Measurements from ENCODE around the gene ABTB1.

Gene ABTB1

GRCh38 chr3:127685708-127686511, 13.2 kb downstream of the ABTB1 start:
- TF ChIP-seq CTCF (IDR thresholded peaks at IDR 0.05; ENCODE audit: poor library complexity, severe bottlenecking), result no peak
- Histone ChIP-seq H3K9me3 (ENCODE audit: severe bottlenecking) (no peaks in the 10 kb centered on the region), H3K27me3 (ENCODE audit: insufficient read depth, poor library complexity, severe bottlenecking) (no peaks in the 10 kb centered on the region), H3K4me1 (ENCODE audit: insufficient read depth, poor library complexity, severe bottlenecking) (peaks cover 12% of the 10 kb centered on the region), H3K4me3 (ENCODE audit: severe bottlenecking) (no peak overlapping the region), H3K27ac (ENCODE audit: poor library complexity, severe bottlenecking) (no peak overlapping the region), H3K36me3 (ENCODE audit: low read depth) (no peaks in the 10 kb centered on the region)
- DNase-seq (ENCODE audit: low spot score) (no peak), ATAC-seq (ENCODE audit: low read depth) (no peak)

- no peak overlapping the region for H3K4me3 ChIP-seq (ENCODE audit: severe bottlenecking)
- no peaks in the 10 kb centered on the region for H3K27me3 ChIP-seq (ENCODE audit: insufficient read depth, poor library complexity, severe bottlenecking)
- no peaks in the 10 kb centered on the region for H3K9me3 ChIP-seq (ENCODE audit: severe bottlenecking)
- H3K27ac ChIP-seq (ENCODE audit: poor library complexity, severe bottlenecking), result no peak overlapping the region
- no peak for TF ChIP-seq CTCF (IDR thresholded peaks at IDR 0.05; ENCODE audit: poor library complexity, severe bottlenecking)
- peaks cover 15% of the 10 kb centered on the region for H3K4me1 ChIP-seq (ENCODE audit: insufficient read depth, poor library complexity, severe bottlenecking)
- ATAC-seq (ENCODE audit: low read depth), result no peak
- no peaks in the 10 kb centered on the region for H3K36me3 ChIP-seq (ENCODE audit: low read depth)
- no peak for DNase-seq (ENCODE audit: low spot score)
These were observed 13.8 kb downstream of the ABTB1 start for GRCh38 chr3:127686512-127686894.

GRCh38 chr3:127687228-127687737, 14.5 kb downstream of the ABTB1 start:
- no peaks in the 10 kb centered on the region for H3K9me3 ChIP-seq (ENCODE audit: severe bottlenecking)
- peaks cover 15% of the 10 kb centered on the region for H3K4me1 ChIP-seq (ENCODE audit: insufficient read depth, poor library complexity, severe bottlenecking)
- H3K27ac ChIP-seq (ENCODE audit: poor library complexity, severe bottlenecking), result no peak overlapping the region
- TF ChIP-seq CTCF (IDR thresholded peaks at IDR 0.05; ENCODE audit: poor library complexity, severe bottlenecking), result no peak
- DNase-seq (ENCODE audit: low spot score) (no peak), ATAC-seq (ENCODE audit: low read depth) (no peak)
- H3K27me3 ChIP-seq (ENCODE audit: insufficient read depth, poor library complexity, severe bottlenecking), result no peaks in the 10 kb centered on the region
- no peaks in the 10 kb centered on the region for H3K36me3 ChIP-seq (ENCODE audit: low read depth)
- no peak overlapping the region for H3K4me3 ChIP-seq (ENCODE audit: severe bottlenecking)

- H3K4me1 ChIP-seq (ENCODE audit: insufficient read depth, poor library complexity, severe bottlenecking), result peaks cover 15% of the 10 kb centered on the region
- ATAC-seq (ENCODE audit: low read depth), result no peak
These were observed 15.3 kb downstream of the ABTB1 start for GRCh38 chr3:127688022-127688415.

More at GRCh38 chr3:127688022-127688415, 15.3 kb downstream of the ABTB1 start:
- no peak for TF ChIP-seq CTCF (IDR thresholded peaks at IDR 0.05; ENCODE audit: poor library complexity, severe bottlenecking)
- Histone ChIP-seq H3K27me3 (ENCODE audit: insufficient read depth, poor library complexity, severe bottlenecking) (no peaks in the 10 kb centered on the region), H3K4me3 (ENCODE audit: severe bottlenecking) (no peak overlapping the region), H3K36me3 (ENCODE audit: low read depth) (no peaks in the 10 kb centered on the region), H3K27ac (ENCODE audit: poor library complexity, severe bottlenecking) (no peak overlapping the region), H3K9me3 (ENCODE audit: severe bottlenecking) (no peaks in the 10 kb centered on the region)
- DNase-seq (ENCODE audit: low spot score), result peak; percentile 9
